ENCODE results near the gene SASH1.

DNA sequence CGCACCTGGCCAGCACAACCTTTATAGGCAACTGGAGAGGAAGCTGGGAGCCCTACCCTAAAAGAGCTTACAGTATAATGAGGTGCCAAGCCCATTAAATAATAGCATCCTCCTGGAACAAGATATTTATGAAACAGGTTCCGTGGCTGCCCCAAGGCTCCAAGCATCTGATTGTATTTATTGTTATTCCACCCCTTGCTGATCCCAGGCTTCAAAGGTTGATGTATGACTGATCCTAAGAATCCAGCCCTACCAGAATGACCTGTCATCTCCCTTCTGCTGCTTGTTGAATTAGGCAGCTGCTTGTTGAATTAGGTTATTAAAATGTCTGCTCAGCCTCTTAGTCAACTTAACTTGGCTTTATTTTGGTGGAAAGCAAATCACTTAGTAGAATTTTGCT, 35.2 kb upstream of the SASH1 start:
- TF ChIP-seq, protein P1, sequence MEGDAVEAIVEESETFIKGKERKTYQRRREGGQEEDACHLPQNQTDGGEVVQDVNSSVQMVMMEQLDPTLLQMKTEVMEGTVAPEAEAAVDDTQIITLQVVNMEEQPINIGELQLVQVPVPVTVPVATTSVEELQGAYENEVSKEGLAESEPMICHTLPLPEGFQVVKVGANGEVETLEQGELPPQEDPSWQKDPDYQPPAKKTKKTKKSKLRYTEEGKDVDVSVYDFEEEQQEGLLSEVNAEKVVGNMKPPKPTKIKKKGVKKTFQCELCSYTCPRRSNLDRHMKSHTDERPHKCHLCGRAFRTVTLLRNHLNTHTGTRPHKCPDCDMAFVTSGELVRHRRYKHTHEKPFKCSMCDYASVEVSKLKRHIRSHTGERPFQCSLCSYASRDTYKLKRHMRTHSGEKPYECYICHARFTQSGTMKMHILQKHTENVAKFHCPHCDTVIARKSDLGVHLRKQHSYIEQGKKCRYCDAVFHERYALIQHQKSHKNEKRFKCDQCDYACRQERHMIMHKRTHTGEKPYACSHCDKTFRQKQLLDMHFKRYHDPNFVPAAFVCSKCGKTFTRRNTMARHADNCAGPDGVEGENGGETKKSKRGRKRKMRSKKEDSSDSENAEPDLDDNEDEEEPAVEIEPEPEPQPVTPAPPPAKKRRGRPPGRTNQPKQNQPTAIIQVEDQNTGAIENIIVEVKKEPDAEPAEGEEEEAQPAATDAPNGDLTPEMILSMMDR (IDR thresholded peaks at IDR 0.05; ENCODE audit: poor library complexity), result no peak
- no peak for TF ChIP-seq EZH2 (IDR thresholded peaks at IDR 0.05; ENCODE audit: borderline replicate concordance)
- TF ChIP-seq EZH2phosphoT487 (IDR thresholded peaks at IDR 0.05; ENCODE audit: low read depth, severe bottlenecking, unreplicated experiment), result no peak
